Psoas muscle (tissue), 8 donors: ENCODE results near the gene SEMA4D. TPM values are rescaled to one million over a fixed set of nuclear protein-coding genes. Genes with fewer than 3 reads are reported as not detected.

Experiments
- ATAC-seq, 4 donors: fragments of 200-7000 bp; cut with Tn5 transposase; one replicate each; pipeline ENCODE4 v1.9.1; 2020; ENCODE audit warnings: moderate library complexity in 3 of 4, mild to moderate bottlenecking in 2 of 4
- DNase-seq, 2 donors: peaks; one replicate each; pipeline ENCODE4 v3.0.0-alpha.2; 2020
- H3K27ac ChIP-seq: fragments of 200-600 bp; one replicate; pipeline ENCODE4 v1.8.0; 2022
- H3K27me3 ChIP-seq, 3 donors: fragments of 200-600 bp in 1 of 3; one replicate each; pipeline versions ENCODE4 v1.6.1 to v1.8.0; 2013 to 2022; ENCODE audit warnings: low read length in 2 of 3, mild to moderate bottlenecking in 2 of 3, moderate library complexity in 1 of 3; ENCODE audit not compliant: insufficient read depth in 3 of 3
- H3K36me3 ChIP-seq, 2 donors: fragments of 200-600 bp in 1 of 2; one replicate each; pipeline versions ENCODE4 v1.6.1 to v1.8.0; 2013 to 2022; ENCODE audit warnings: low read depth in 1 of 2, mild to moderate bottlenecking in 1 of 2, moderate library complexity in 1 of 2; ENCODE audit not compliant: insufficient read depth in 1 of 2
- H3K4me1 ChIP-seq: fragments of 200-600 bp; one replicate; pipeline ENCODE4 v1.8.0; 2022
- H3K4me3 ChIP-seq: fragments of 200-600 bp; one replicate; pipeline ENCODE4 v1.8.0; 2022; ENCODE audit warnings: mild to moderate bottlenecking
- H3K9me3 ChIP-seq: fragments of 200-600 bp; one replicate; pipeline ENCODE4 v1.8.0; 2022
- WGBS, 3 donors: extraction: QIAGEN DNeasy Blood & Tissue Kit; methylation state at CpG; one replicate each; pipeline versions ENCODE4 v1.1.6 to v1.1.7; 2013; 5-methylcytosine and 5-hydroxymethylcytosine counted together
- intact Hi-C, 2 donors: fragments of 100-400 bp; cut with DNase I; formaldehyde crosslinking; loops; one replicate each; pipeline versions ENCODE4 v1.11.0 to v1.14.2; 2022
- polyA plus RNA-seq, 3 donors: library from polyadenylated mRNA; stranded (reverse); fragments of 200-250 nt; gene quantifications; one replicate each; pipeline ENCODE4 v1.2.3, GENCODE V29; 2013
- total RNA-seq, 4 donors: library from RNA; stranded (reverse); fragmentation: NEBNext Ultra II Directional in 2 of 4; extraction: Animal tissue kit (Norgen Biotek cat#: 25700) in 2 of 4; gene quantifications; one replicate each; pipeline versions ENCODE4 v1.2.1 to v1.2.4, GENCODE V29; 2021 to 2023
- TF ChIP-seq, protein P1 (sequence below): fragments of 200-600 bp; IDR thresholded peaks from one replicate; pipeline ENCODE4 v1.8.0; 2022; ENCODE audit warnings: antibody characterized with exemption
- donor health status: healthy with polysubstance abuse.
- donor health status: DM: no; HTN: no; CAD: no; lungs with moderate emphysema.
- donor health status: Bipolar disorder and iron deficiency.
- donor health status: healthy.
- donor health status: DM: yes; HTN: yes; CAD: no.
- donor health status: DM: no; HTN: no; CAD: no.
- donor health status: DM: no; HTN: no; CAD: no.
- donor health status: DM: yes; HTN: yes; CAD: no.

SEMA4D gene
- total and polyA plus RNA-seq, 7 donors: 9.3 to 111 (median 32.1) TPM

DNA sequence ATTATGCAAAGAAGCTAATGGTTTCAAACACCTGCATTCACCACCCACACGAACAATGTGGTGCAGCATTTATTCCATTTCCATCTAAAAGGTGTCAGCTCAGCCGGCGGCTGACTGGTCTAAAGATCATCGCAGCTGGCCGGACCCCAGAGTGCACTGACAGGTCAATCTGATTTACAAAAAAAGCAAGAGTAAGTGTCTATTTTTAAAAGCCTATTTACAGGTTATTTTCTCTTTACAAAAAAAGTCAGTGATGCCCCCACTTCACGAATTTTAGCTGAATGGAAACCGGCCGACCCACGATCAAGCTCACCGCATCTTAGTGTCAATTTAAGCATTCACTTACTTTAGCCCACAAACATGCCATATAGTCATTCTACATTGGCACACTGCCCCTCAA lies 58.3 kb downstream of the SEMA4D start:
- whole genome bisulfite sequencing, 3 donors: 94 to 96% (median 96%) methylated on average over 10 of the region's 10 CpGs
- Histone ChIP-seq H3K4me3 (no peak overlapping the region), H3K4me1 (peaks cover 47% of the 10 kb centered on the region), H3K27ac (no peak overlapping the region), H3K9me3 (no peaks in the 10 kb centered on the region), H3K27me3 (no peaks in the 10 kb centered on the region), H3K36me3 (no peaks in the 10 kb centered on the region)
- intact Hi-C loops: no loop called here
- TF ChIP-seq, protein P1, sequence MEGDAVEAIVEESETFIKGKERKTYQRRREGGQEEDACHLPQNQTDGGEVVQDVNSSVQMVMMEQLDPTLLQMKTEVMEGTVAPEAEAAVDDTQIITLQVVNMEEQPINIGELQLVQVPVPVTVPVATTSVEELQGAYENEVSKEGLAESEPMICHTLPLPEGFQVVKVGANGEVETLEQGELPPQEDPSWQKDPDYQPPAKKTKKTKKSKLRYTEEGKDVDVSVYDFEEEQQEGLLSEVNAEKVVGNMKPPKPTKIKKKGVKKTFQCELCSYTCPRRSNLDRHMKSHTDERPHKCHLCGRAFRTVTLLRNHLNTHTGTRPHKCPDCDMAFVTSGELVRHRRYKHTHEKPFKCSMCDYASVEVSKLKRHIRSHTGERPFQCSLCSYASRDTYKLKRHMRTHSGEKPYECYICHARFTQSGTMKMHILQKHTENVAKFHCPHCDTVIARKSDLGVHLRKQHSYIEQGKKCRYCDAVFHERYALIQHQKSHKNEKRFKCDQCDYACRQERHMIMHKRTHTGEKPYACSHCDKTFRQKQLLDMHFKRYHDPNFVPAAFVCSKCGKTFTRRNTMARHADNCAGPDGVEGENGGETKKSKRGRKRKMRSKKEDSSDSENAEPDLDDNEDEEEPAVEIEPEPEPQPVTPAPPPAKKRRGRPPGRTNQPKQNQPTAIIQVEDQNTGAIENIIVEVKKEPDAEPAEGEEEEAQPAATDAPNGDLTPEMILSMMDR: no peak
- DNase-seq: peak in 1 of 2 donors; percentile 42
- no peak for ATAC-seq

DNA sequence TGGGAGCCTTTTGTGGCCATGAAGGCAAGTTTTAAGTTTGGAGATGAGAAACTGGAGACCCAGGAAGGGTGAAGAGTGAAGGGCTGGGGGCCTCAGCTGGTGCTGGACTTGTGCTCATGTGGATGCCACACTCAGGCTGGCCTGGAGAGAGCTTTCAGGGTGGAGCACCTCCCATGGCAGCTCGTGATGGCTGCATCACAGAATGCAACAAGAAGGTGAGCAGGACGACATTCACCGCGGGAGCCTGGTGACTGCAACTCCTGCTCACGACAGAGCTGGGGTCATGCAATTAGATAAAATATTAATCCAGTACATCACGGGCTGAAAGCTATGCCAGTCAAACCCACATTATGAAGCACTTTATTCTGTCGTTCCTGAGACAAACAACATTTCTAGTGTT lies 59.7 kb downstream of the SEMA4D start:
- H3K4me1 ChIP-seq: peaks cover 54% of the 10 kb centered on the region
- ATAC-seq (no peak), DNase-seq (peak in 1 of 2 donors; percentile 8)
- H3K4me3 ChIP-seq: no peak overlapping the region
- H3K36me3 ChIP-seq: no peaks in the 10 kb centered on the region
- intact Hi-C loops: no loop called here
- no peaks in the 10 kb centered on the region for H3K9me3 ChIP-seq
- no peak overlapping the region for H3K27ac ChIP-seq
- no peaks in the 10 kb centered on the region for H3K27me3 ChIP-seq
- 87 to 94% (median 91%) methylated on average over 7 of the region's 7 CpGs for WGBS, 3 donors
- TF ChIP-seq, protein P1: no peak

DNA sequence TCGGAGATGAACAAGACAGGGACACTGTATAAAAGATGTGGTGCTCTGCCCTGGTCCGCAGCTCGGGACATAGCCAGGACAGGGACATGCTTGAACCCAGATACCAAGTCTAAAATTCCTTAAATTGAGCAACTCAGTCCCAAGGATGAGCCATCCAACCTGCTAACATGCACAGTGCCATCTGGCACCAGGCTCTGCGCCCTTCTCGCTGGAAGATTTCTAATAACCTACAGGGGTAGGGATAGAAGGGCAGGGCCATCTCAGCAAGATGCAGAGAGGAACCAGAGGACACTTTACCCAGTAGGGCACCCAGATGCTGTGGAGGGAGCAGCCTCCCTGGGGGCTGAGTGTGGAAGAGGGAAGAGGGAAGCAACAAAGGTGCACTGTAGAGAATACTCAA lies 60.1 kb downstream of the SEMA4D start:
- H3K9me3 ChIP-seq: no peaks in the 10 kb centered on the region
- no peak for ATAC-seq
- no peaks in the 10 kb centered on the region for H3K27me3 ChIP-seq
- DNase-seq: peak in 1 of 2 donors; percentile 18
- peaks cover 51% of the 10 kb centered on the region for H3K4me1 ChIP-seq
- H3K4me3 ChIP-seq: no peak overlapping the region
- H3K27ac ChIP-seq: no peak overlapping the region
- WGBS, 3 donors: 80 to 88% (median 87%) methylated on average over 5 of the region's 5 CpGs
- no peaks in the 10 kb centered on the region for H3K36me3 ChIP-seq
- intact Hi-C loops: no loop called here
- TF ChIP-seq, protein P1: no peak

DNA sequence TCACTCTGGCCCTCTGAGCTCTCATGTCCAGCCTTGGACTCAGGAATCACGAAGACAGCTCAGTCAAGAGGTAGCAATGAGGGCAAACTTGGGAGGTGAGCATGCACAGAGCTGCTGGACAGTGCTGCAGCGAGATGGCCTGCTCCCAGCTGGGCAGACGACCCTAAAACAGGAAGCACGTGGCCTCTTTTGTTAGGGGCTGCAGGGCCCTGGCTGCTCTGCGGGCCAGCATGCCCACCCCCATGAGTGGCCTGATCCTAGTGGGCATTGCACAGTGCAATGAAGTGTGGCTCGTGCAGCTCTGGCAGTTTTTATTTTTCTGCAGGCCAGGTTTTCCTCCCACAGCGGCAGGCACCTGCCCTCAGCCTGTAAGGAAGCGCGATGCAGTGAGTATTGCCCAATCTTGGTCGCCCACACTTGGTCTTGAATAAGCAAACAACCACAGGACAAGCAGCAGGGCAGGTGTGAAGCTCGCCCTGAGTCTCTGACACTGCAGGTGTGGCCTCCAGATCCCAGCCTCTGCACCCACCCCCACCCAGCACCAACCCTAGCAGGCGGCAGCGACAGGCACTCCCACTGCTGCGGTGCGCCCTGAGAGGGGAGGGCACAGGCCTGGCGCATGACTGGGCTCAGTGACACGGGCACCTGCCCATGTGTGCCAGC lies 60.8 kb downstream of the SEMA4D start:
- no peak overlapping the region for H3K27ac ChIP-seq
- ATAC-seq: no peak
- WGBS, 3 donors: 81 to 90% (median 84%) methylated on average over 17 of the region's 17 CpGs

More for the DNA sequence above, 60.8 kb downstream of the SEMA4D start:
- intact Hi-C loops: no loop called here
- H3K4me1 ChIP-seq: peaks cover 52% of the 10 kb centered on the region
- H3K4me3 ChIP-seq: no peak overlapping the region
- TF ChIP-seq, protein P1: no peak
- H3K9me3 ChIP-seq: no peaks in the 10 kb centered on the region
- DNase-seq: no peak
- no peaks in the 10 kb centered on the region for H3K27me3 ChIP-seq
- no peaks in the 10 kb centered on the region for H3K36me3 ChIP-seq
